Heart right ventricle (tissue), 16 donors: ENCODE data around the gene EYS. TPM values are rescaled to one million over a fixed set of nuclear protein-coding genes. Genes with fewer than 3 reads are reported as not detected.
"Not testable (repeated sequence)": the region's sequence is repeated elsewhere in the genome, so short reads cannot be mapped to it uniquely, and the experiment has no call there.

Experiments used
- ATAC-seq, 8 donors: fragments of 200-7000 bp; cut with Tn5 transposase; one replicate each; pipeline ENCODE4 v1.9.1; 2020; ENCODE audit warnings: mild to moderate bottlenecking in 8 of 8, moderate library complexity in 8 of 8, moderate number of reproducible peaks in 1 of 8
- DNase-seq, 2 donors: peaks; one replicate each; pipeline ENCODE4 v3.0.0-alpha.2; 2020
- H3K27ac ChIP-seq, 10 donors: fragments of 200-600 bp; sonication (generic) in 2 of 10; one replicate each; pipeline versions ENCODE4 v1.5.0 to v1.8.0; 2020 to 2022; ENCODE audit warnings: mild to moderate bottlenecking in 3 of 10
- H3K27me3 ChIP-seq, 7 donors: fragments of 200-600 bp; one replicate each; pipeline ENCODE4 v1.8.0; 2021 to 2022; ENCODE audit warnings: mild to moderate bottlenecking in 2 of 7
- H3K36me3 ChIP-seq, 9 donors: fragments of 200-600 bp; sonication (generic) in 1 of 9; one replicate each; pipeline versions ENCODE4 v1.5.0 to v1.8.0; 2020 to 2022; ENCODE audit warnings: mild to moderate bottlenecking in 2 of 9
- H3K4me1 ChIP-seq, 9 donors: fragments of 200-600 bp; sonication (generic) in 1 of 9; one replicate each; pipeline versions ENCODE4 v1.5.0 to v1.8.0; 2020 to 2022; ENCODE audit warnings: mild to moderate bottlenecking in 4 of 9
- H3K4me3 ChIP-seq, 10 donors: fragments of 200-600 bp; sonication (generic) in 2 of 10; one replicate each; pipeline versions ENCODE4 v1.5.0 to v1.8.0; 2020 to 2022; ENCODE audit warnings: mild to moderate bottlenecking in 7 of 10, moderate library complexity in 2 of 10
- H3K9me3 ChIP-seq, 11 donors: fragments of 200-600 bp in 10 of 11; sonication (generic) in 2 of 11; one replicate each; pipeline versions ENCODE4 v1.5.0 to v1.8.0; 2013 to 2022; ENCODE audit warnings: mild to moderate bottlenecking in 2 of 11, control low read depth in 1 of 11, moderate library complexity in 1 of 11
- CTCF ChIP-seq, 9 donors: fragments of 200-600 bp; sonication (generic) in 2 of 9; IDR thresholded peaks; one replicate each; pipeline versions ENCODE4 v1.5.0 to v1.8.0; 2021 to 2022; ENCODE audit warnings: antibody characterized with exemption in 9 of 9, mild to moderate bottlenecking in 5 of 9, moderate library complexity in 1 of 9
- WGBS, 2 donors: extraction: QIAGEN DNeasy Blood & Tissue Kit; methylation state at CpG; one replicate each; pipeline ENCODE4 v1.1.7; 2013; ENCODE audit warnings: inconsistent platforms in 1 of 2; 5-methylcytosine and 5-hydroxymethylcytosine counted together
- intact Hi-C, 10 donors: fragments of 100-400 bp; cut with DNase I; formaldehyde crosslinking; loops; one replicate each; pipeline versions ENCODE4 v1.11.1 to v1.14.2; 2022
- polyA plus RNA-seq, 2 donors: library from polyadenylated mRNA; stranded (reverse); fragments of 200-250 nt; gene quantifications; one replicate each; pipeline ENCODE4 v1.2.3, GENCODE V29; 2013
- total RNA-seq, 10 donors: library from RNA; stranded (reverse); fragmentation: NEBNext Ultra II Directional in 3 of 10; extraction: Animal tissue kit (Norgen Biotek cat#: 25700) in 3 of 10; gene quantifications; one replicate each; pipeline versions ENCODE4 v1.2.1 to v1.2.4, GENCODE V29; 2021 to 2023
- donor health status: Arrhythmogenic right ventricular cardiomyopathy.
- donor health status: ischemic (EF 13 %, LVEDD 7.1; RV severe dilation, severe dysfunction).
- donor health status: healthy with polysubstance abuse.
- donor health status: DM: no; HTN: yes; CAD: no.
- donor health status: DM: no; HTN: no; CAD: no.
- donor health status: ischemic (EF 25% LVEDD 6.9; RV normal size, moderate dysfunction).
- donor health status: ischemic (EF 25% LVEDD 5.7; RV mildly dilated, moderate dysfunction).
- donor health status: healthy.
- donor health status: DM: yes; HTN: yes; CAD: no.
- donor health status: Ischemic cardiomyopathy.
- donor health status: ischemic (EF 35%, LVEDD 5.7; RV mildly dilated, moderate dysfunction).
- donor health status: nonischemic (EF 11% LVEDD 7.7; RV severe dilation, severe dysfunction).
- donor health status: DM: yes; HTN: yes; CAD: no.
- donor health status: PGD.
- donor health status: ischemic (EF 29% LVEDD 5.4; RV normal size, mild dysfunction).
- donor health status: nonischemic (EF 23%, LVEDD 6.1; RV moderate dilation, normal function).

Gene EYS
- total and polyA plus RNA-seq, 12 donors = 0.02 to 0.40 (median 0.18) TPM; not detected in 8

DNA sequence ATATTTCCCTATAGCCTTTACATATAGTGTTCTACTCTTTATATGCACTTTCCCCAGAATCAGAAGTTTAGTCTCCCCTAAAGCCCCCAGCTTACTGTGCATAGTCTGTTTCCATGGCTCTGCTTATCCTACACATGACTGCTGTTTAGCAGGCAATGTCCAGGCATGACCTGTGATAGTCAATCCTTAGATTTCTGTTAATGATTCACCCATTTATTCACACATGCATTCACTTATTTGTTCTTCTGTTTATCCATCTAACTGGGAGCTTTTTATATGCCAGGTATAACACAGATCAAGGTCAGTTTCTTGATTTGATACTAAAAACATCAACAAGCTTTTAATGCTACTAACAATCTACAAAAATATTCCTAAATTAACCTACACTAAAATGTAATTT is 1770.6 kb downstream of the EYS start:
- Histone ChIP-seq H3K9me3 (no peaks in the 10 kb centered on the region), H3K27me3 (no peaks in the 10 kb centered on the region), H3K36me3 (no peaks in the 10 kb centered on the region), H3K4me3 (no peak overlapping the region), H3K4me1 (no peaks in the 10 kb centered on the region), H3K27ac (no peak overlapping the region)
- intact Hi-C loops = no loop called here
- TF ChIP-seq CTCF (IDR thresholded peaks at IDR 0.05) = no peak
- ATAC-seq (no peak), DNase-seq (no peak)

- no peak overlapping the region for H3K4me3 ChIP-seq
- DNase-seq (no peak), ATAC-seq (no peak)
- intact Hi-C loops = no loop called here
- no peaks in the 10 kb centered on the region for H3K36me3 ChIP-seq
- H3K4me1 ChIP-seq = no peaks in the 10 kb centered on the region
- no peaks in the 10 kb centered on the region for H3K9me3 ChIP-seq
- no peak overlapping the region for H3K27ac ChIP-seq
- no peak for TF ChIP-seq CTCF (IDR thresholded peaks at IDR 0.05)
- no peaks in the 10 kb centered on the region for H3K27me3 ChIP-seq
Measured at GRCh38 chr6:63935732-63936131, 1771.3 kb downstream of the EYS start.

DNA sequence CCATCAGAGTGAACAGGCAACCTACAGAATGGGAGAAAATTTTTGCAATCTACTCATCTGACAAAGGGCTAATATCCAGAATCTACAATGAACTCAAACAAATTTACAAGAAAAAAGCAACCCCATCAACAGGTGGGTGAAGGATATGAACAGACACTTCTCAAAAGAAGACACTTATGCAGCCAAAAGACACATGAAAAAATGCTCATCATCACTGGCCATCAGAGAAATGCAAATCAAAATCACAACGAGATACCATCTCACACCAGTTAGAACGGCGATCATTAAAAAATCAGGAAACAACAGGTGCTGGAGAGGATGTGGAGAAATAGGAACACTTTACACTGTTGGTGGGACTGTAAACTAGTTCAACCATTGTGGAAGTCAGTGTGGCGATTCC is 1773.1 kb downstream of the EYS start:
- H3K36me3 ChIP-seq, ATAC-seq, H3K27ac ChIP-seq, intact Hi-C loops, DNase-seq, H3K9me3 ChIP-seq, H3K4me1 ChIP-seq, H3K27me3 ChIP-seq, H3K4me3 ChIP-seq: not testable (repeated sequence)
- 83 to 85% methylated on average over 3 of the region's 4 CpGs for WGBS, 2 donors

DNA sequence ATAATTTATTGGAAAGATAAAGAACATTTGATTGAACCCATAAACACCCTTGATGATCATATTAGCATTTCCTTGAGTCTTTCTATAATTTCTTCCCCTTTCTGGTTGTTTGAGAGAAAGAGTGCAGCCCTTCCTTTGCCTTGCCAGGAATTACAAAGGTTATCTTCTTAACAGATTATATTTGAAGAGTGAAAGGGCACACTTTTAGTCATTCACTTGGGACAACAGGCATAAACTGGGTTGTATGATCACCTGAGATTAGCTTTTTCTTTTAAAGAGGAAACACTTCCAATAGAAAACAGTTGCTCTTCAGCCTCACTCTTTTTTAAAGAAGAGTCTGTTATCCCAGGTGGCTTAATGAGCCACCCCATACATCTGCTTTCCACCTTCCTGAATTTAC is 1776.2 kb downstream of the EYS start:
- intact Hi-C loops = no loop called here
- no peak for DNase-seq
- no peak for TF ChIP-seq CTCF (IDR thresholded peaks at IDR 0.05)

DNA sequence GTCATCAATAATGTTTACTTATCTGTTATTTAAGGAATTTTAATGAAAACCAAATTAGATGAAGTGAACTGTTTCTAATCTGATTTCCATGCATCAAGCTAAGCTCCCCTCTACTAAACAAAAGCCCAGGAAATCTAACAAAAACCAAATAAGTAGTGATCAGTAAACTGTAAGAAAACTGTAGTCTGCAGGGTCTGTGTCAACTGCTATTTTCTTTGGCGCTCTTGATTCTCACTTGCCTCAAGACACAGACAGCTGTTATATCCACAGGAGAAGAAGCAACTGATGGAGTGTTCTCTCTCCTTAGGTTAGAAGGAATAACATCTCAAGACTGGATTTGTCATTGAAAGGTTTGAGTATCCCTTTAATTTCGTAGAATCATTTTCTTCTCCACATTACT is 1777.9 kb downstream of the EYS start:
- DNase-seq = no peak
- TF ChIP-seq CTCF (IDR thresholded peaks at IDR 0.05) = no peak
- Histone ChIP-seq H3K27me3 (no peaks in the 10 kb centered on the region), H3K36me3 (no peaks in the 10 kb centered on the region), H3K27ac (no peak overlapping the region), H3K4me1 (no peaks in the 10 kb centered on the region), H3K9me3 (no peaks in the 10 kb centered on the region), H3K4me3 (no peak overlapping the region)
- no peak for ATAC-seq
- WGBS, 2 donors = 72 to 77% methylated on average over 2 of the region's 2 CpGs
- intact Hi-C loops = loop anchor here in 3 of 10 donors (10.0 kb wide), 1 partner anchor 406 kb away; no protein-coding TSS in a partner anchor

More for the DNA sequence above, 1776.2 kb downstream of the EYS start:
- Histone ChIP-seq H3K36me3 (no peaks in the 10 kb centered on the region), H3K4me1 (no peaks in the 10 kb centered on the region), H3K4me3 (no peak overlapping the region), H3K27me3 (no peaks in the 10 kb centered on the region), H3K9me3 (no peaks in the 10 kb centered on the region), H3K27ac (no peak overlapping the region)
- no peak for ATAC-seq
